Measurements from ENCODE around the gene ITSN1. TPM values are rescaled to one million over a fixed set of nuclear protein-coding genes. Genes with fewer than 3 reads are reported as not detected.

The ITSN1 gene
- total and polyA plus RNA-seq, 2 experiments from 2014 or later, result 77.9 to 95.7 TPM

DNA sequence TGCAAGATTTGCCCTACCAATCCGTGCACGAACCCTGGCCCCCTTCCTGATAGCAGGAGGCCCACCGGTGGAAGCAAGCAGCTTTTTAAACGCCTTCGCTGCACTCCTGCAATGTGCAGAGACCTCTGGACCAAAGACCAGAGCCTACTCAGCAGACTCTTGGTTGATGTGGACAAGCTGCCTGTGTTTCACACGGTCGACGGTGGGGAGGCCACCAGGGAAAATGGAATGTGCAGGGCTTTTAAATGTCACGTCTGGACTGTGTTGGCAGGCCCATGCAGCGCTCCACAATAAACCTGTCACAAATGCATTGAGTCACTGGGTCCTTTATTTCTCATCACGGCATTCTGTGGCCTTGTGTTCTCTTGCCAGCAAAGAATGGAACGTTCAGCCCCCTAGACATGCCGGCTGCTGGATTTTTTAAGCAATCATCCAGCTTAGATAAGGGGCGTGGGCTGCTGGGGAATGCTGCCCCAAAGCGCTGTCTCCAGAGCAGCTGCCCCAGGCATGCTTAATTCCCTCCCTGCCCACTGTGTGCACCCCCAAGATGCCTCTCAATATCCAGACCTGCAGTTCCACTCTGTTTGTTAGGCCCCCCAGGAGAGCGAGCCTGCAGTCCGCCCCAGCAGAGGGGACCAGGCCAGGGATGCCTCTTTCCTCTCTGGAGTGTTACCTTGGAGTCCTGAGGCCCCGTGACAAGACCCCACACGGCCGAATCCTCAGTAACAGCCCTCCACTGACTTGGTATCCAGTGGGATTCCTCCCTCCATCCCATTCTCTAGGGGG lies 202.0 kb downstream of the ITSN1 start:
- Histone ChIP-seq H3F3A (replicated peaks; ENCODE audit: low read depth) (no peaks in the 10 kb centered on the region), H3K4me3 (no peak overlapping the region), H3K79me2 (replicated peaks; ENCODE audit: insufficient read depth) (no peaks in the 10 kb centered on the region), H3K4me2 (no peak overlapping the region), H4K20me1 (replicated peaks; ENCODE audit: insufficient read depth) (0 out of 2 replicates have a peak, but pooled peaks cover 4% of the 10 kb centered on the region), H3K27me3 (ENCODE audit: insufficient read depth) (no peaks in the 10 kb centered on the region), H2AFZ (no peak overlapping the region), H3K9me2 (ENCODE audit: insufficient read depth) (no peaks in the 10 kb centered on the region), H3K4me1 (ENCODE audit: insufficient read depth) (no peaks in the 10 kb centered on the region), H3K36me3 (ENCODE audit: insufficient read depth) (no peaks in the 10 kb centered on the region), H3K27ac (ENCODE audit: low read depth) (no peak overlapping the region; the same call in 1 of the 2 replicates)
- Mint-ChIP-seq H3K27me3 (ENCODE audit: insufficient read depth, low read depth, poor library complexity) (peaks cover 17% of the 10 kb centered on the region), H3K4me3 (no peak overlapping the region), H3K4me1 (peaks cover 9% of the 10 kb centered on the region), H3K9me3 (peaks cover 4% of the 10 kb centered on the region; the same call in 1 of the 3 replicates), H3K27ac (peak overlapping the region; percentile 31), H3K36me3 (ENCODE audit: low read depth) (peaks cover 8% of the 10 kb centered on the region; the same call in 1 of the 3 replicates)
- DNase-seq (ENCODE audit: low spot score) (no peak), ATAC-seq (no peak)
- TF ChIP-seq ZNF114 (CRISPR knock-in tag; IDR thresholded peaks at IDR 0.05) (no peak), ETS1 (IDR thresholded peaks at IDR 0.05) (no peak), NANOG (IDR thresholded peaks at IDR 0.05; ENCODE audit: borderline replicate concordance) (no peak), STAT1 (IDR thresholded peaks at IDR 0.05; ENCODE audit: unreplicated experiment) (no peak), JUNB (IDR thresholded peaks at IDR 0.05; ENCODE audit: unreplicated experiment) (no peak), ZNF331 (CRISPR knock-in tag; IDR thresholded peaks at IDR 0.05; ENCODE audit: low read depth) (no peak), EZH2 (IDR thresholded peaks at IDR 0.05; ENCODE audit: low read depth, unreplicated experiment) (no peak), REST (IDR thresholded peaks at IDR 0.05; ENCODE audit: unreplicated experiment) (no peak), CREB1 (CRISPR knock-in tag; IDR thresholded peaks at IDR 0.05; ENCODE audit: low read depth) (no peak), POLR2AphosphoS5 (IDR thresholded peaks at IDR 0.05; ENCODE audit: low read depth) (no peak), CTCF (conservative IDR thresholded peaks at IDR 0.05; ENCODE audit: low read depth in 2 of 2) (no peak), EZH2phosphoT487 (IDR thresholded peaks at IDR 0.05; ENCODE audit: unreplicated experiment) (no peak)
- TF ChIP-seq, protein P1, sequence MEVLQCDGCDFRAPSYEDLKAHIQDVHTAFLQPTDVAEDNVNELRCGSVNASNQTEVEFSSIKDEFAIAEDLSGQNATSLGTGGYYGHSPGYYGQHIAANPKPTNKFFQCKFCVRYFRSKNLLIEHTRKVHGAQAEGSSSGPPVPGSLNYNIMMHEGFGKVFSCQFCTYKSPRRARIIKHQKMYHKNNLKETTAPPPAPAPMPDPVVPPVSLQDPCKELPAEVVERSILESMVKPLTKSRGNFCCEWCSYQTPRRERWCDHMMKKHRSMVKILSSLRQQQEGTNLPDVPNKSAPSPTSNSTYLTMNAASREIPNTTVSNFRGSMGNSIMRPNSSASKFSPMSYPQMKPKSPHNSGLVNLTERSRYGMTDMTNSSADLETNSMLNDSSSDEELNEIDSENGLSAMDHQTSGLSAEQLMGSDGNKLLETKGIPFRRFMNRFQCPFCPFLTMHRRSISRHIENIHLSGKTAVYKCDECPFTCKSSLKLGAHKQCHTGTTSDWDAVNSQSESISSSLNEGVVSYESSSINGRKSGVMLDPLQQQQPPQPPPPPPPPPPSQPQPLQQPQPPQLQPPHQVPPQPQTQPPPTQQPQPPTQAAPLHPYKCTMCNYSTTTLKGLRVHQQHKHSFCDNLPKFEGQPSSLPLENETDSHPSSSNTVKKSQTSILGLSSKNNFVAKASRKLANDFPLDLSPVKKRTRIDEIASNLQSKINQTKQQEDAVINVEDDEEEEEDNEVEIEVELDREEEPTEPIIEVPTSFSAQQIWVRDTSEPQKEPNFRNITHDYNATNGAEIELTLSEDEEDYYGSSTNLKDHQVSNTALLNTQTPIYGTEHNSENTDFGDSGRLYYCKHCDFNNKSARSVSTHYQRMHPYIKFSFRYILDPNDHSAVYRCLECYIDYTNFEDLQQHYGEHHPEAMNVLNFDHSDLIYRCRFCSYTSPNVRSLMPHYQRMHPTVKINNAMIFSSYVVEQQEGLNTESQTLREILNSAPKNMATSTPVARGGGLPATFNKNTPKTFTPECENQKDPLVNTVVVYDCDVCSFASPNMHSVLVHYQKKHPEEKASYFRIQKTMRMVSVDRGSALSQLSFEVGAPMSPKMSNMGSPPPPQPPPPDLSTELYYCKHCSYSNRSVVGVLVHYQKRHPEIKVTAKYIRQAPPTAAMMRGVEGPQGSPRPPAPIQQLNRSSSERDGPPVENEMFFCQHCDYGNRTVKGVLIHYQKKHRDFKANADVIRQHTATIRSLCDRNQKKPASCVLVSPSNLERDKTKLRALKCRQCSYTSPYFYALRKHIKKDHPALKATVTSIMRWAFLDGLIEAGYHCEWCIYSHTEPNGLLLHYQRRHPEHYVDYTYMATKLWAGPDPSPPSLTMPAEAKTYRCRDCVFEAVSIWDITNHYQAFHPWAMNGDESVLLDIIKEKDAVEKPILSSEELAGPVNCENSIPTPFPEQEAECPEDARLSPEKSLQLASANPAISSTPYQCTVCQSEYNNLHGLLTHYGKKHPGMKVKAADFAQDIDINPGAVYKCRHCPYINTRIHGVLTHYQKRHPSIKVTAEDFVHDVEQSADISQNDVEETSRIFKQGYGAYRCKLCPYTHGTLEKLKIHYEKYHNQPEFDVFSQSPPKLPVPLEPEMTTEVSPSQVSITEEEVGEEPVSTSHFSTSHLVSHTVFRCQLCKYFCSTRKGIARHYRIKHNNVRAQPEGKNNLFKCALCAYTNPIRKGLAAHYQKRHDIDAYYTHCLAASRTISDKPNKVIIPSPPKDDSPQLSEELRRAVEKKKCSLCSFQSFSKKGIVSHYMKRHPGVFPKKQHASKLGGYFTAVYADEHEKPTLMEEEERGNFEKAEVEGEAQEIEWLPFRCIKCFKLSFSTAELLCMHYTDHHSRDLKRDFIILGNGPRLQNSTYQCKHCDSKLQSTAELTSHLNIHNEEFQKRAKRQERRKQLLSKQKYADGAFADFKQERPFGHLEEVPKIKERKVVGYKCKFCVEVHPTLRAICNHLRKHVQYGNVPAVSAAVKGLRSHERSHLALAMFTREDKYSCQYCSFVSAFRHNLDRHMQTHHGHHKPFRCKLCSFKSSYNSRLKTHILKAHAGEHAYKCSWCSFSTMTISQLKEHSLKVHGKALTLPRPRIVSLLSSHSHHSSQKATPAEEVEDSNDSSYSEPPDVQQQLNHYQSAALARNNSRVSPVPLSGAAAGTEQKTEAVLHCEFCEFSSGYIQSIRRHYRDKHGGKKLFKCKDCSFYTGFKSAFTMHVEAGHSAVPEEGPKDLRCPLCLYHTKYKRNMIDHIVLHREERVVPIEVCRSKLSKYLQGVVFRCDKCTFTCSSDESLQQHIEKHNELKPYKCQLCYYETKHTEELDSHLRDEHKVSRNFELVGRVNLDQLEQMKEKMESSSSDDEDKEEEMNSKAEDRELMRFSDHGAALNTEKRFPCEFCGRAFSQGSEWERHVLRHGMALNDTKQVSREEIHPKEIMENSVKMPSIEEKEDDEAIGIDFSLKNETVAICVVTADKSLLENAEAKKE (CRISPR knock-in tag; IDR thresholded peaks at IDR 0.05), result no peak
